Stimulated activated naive B cell treated with anti-CD40 and anti-IgM and Interleukin-4, amounts not matched to agents 10 μg/mL and 1 μg/mL and 100 μg/mL, for 72 hours (primary cell): Measurements from ENCODE around the gene STAC2.
A peak's percentile ranks its signal among the peaks of the same experiment; 100 is the strongest.

Experiments used
- ATAC-seq, 2 donors: fragments of 150-1000 bp; cut with Tn5 transposase; replicated peaks; 2 replicates each; pipeline ENCODE4 v1.10.0; 2021; ENCODE audit warnings: moderate library complexity in 1 of 2
- DNase-seq: peaks from one replicate; pipeline ENCODE4 v3.0.0; 2021
- H3K27ac Mint-ChIP-seq: one replicate; pipeline ENCODE4 v1.8.0; 2022; ENCODE audit warnings: mild to moderate bottlenecking, mixed read lengths
- H3K27me3 Mint-ChIP-seq, 2 donors: one replicate each; pipeline ENCODE4 v1.8.0; 2022; ENCODE audit warnings: mixed read lengths in 2 of 2
- H3K36me3 Mint-ChIP-seq, 2 donors: one replicate each; pipeline ENCODE4 v1.8.0; 2022; ENCODE audit warnings: mixed read lengths in 2 of 2, mild to moderate bottlenecking in 1 of 2
- H3K4me1 Mint-ChIP-seq, 2 donors: one replicate each; pipeline ENCODE4 v1.8.0; 2022; ENCODE audit warnings: mixed read lengths in 2 of 2, mild to moderate bottlenecking in 1 of 2
- H3K4me3 Mint-ChIP-seq, 2 donors: one replicate each; pipeline ENCODE4 v1.8.0; 2022; ENCODE audit warnings: mild to moderate bottlenecking in 2 of 2, mixed read lengths in 2 of 2, moderate library complexity in 1 of 2
- H3K9me3 Mint-ChIP-seq, 2 donors: one replicate each; pipeline ENCODE4 v1.8.0; 2022; ENCODE audit warnings: mixed read lengths in 2 of 2, mild to moderate bottlenecking in 1 of 2

STAC2 gene

GRCh38 chr17:39164675-39165143 is 61.0 kb downstream of the STAC2 start:
- Mint-ChIP-seq H3K27ac (peak overlapping the region; percentile 3), H3K4me1 (peaks cover 18 to 34% of the 10 kb centered on the region in 2 donors), H3K4me3 (peak overlapping the region; percentile 87 to 94), H3K36me3 (no peaks in the 10 kb centered on the region), H3K9me3 (peaks cover 0 to 4% of the 10 kb centered on the region in 2 donors), H3K27me3 (peaks cover 32 to 43% of the 10 kb centered on the region in 2 donors)
- DNase-seq (peak; percentile 74), ATAC-seq (peak; percentile 96 to 97)

GRCh38 chr17:39161962-39162361 is 63.8 kb downstream of the STAC2 start:
- DNase-seq (no peak), ATAC-seq (no peak)
- Mint-ChIP-seq H3K36me3 (no peaks in the 10 kb centered on the region), H3K9me3 (no peaks in the 10 kb centered on the region), H3K4me3 (no peak overlapping the region), H3K27ac (no peak overlapping the region), H3K27me3 (peaks cover 26% of the 10 kb centered on the region in 2 donors), H3K4me1 (peaks cover 12 to 27% of the 10 kb centered on the region in 2 donors)
